Urinary bladder (tissue), 4 donors: ENCODE measurements around the gene CCR8. TPM values are rescaled to one million over a fixed set of nuclear protein-coding genes. Genes with fewer than 3 reads are reported as not detected.

Source experiments
- DNase-seq: peaks from one replicate; pipeline ENCODE4 v3.0.0-alpha.2; 2015; ENCODE audit errors: extremely low spot score
- H3K27ac ChIP-seq: one replicate; pipeline ENCODE4 v1.5.1; 2013; ENCODE audit warnings: low read depth, mild to moderate bottlenecking, moderate library complexity
- H3K36me3 ChIP-seq: one replicate; pipeline ENCODE4 v1.6.1; 2013; ENCODE audit warnings: mild to moderate bottlenecking, moderate library complexity; ENCODE audit not compliant: insufficient read depth
- H3K4me1 ChIP-seq: one replicate; pipeline ENCODE4 v1.6.1; 2013; ENCODE audit warnings: mild to moderate bottlenecking, moderate library complexity; ENCODE audit not compliant: insufficient read depth
- H3K4me3 ChIP-seq: one replicate; pipeline ENCODE4 v1.5.1; 2013; ENCODE audit warnings: low read depth, low read length
- WGBS: extraction: QIAGEN DNeasy Blood & Tissue Kit; methylation state at CpG from one replicate; pipeline ENCODE4 v1.1.7; 2013; 5-methylcytosine and 5-hydroxymethylcytosine counted together
- polyA plus RNA-seq: library from polyadenylated mRNA; stranded (reverse); fragments of 200-250 nt; gene quantifications from one replicate; pipeline ENCODE4 v1.2.3, GENCODE V29; 2013
- total RNA-seq: library from RNA; depleted of rRNA; stranded (reverse); fragments of >200 nt; gene quantifications from one replicate; pipeline ENCODE4 v1.2.3, GENCODE V29; 2014
- donor health status: healthy with polysubstance abuse.
- donor health status: healthy.

Gene CCR8
- total and polyA plus RNA-seq, 2 donors, result not detected

GRCh38 chr3:39378957-39379777, 49.7 kb downstream of the CCR8 start:
- Histone ChIP-seq H3K4me1 (no peaks in the 10 kb centered on the region), H3K4me3 (no peak overlapping the region), H3K27ac (no peak overlapping the region), H3K36me3 (no peaks in the 10 kb centered on the region)
- no peak for DNase-seq
- 93% methylated on average over 10 of the region's 10 CpGs for WGBS

GRCh38 chr3:39379778-39380155, 50.3 kb downstream of the CCR8 start:
- 91% methylated on average over 5 of the region's 5 CpGs for WGBS
- Histone ChIP-seq H3K4me3 (no peak overlapping the region), H3K27ac (no peak overlapping the region), H3K4me1 (no peaks in the 10 kb centered on the region), H3K36me3 (no peaks in the 10 kb centered on the region)
- no peak for DNase-seq

- WGBS, result 97% methylated on average over 3 of the region's 3 CpGs
- Histone ChIP-seq H3K36me3 (no peaks in the 10 kb centered on the region), H3K27ac (no peak overlapping the region), H3K4me1 (no peaks in the 10 kb centered on the region), H3K4me3 (no peak overlapping the region)
- DNase-seq, result no peak
Observed at GRCh38 chr3:39381432-39381831, 51.9 kb downstream of the CCR8 start.

Other genes starting within 250 kb of the CCR8 start
- 28.2 TPM for gene GORASP1, start 222.1 kb upstream of the CCR8 start, total RNA-seq
- gene GORASP1, start 222.1 kb upstream of the CCR8 start, polyA plus RNA-seq, result 61.6 TPM
- 4.3 TPM for gene TTC21A, start 222.0 kb upstream of the CCR8 start, total RNA-seq
- gene TTC21A, start 222.0 kb upstream of the CCR8 start, polyA plus RNA-seq, result 3.3 TPM
- 13.7 TPM for gene CSRNP1, start 176.1 kb upstream of the CCR8 start, total RNA-seq
- gene CSRNP1, start 176.1 kb upstream of the CCR8 start, polyA plus RNA-seq, result 90.2 TPM
- gene XIRP1, start 137.1 kb upstream of the CCR8 start, total RNA-seq, result 1.1 TPM
- gene XIRP1, start 137.1 kb upstream of the CCR8 start, polyA plus RNA-seq, result 0.03 TPM
- 5.6 TPM for gene CX3CR1, start 49.7 kb upstream of the CCR8 start, total RNA-seq
- 0.24 TPM for gene CX3CR1, start 49.7 kb upstream of the CCR8 start, polyA plus RNA-seq
- gene SLC25A38, start 53.7 kb downstream of the CCR8 start, total RNA-seq, result 10.7 TPM
- gene SLC25A38, start 53.7 kb downstream of the CCR8 start, polyA plus RNA-seq, result 38.6 TPM
- 970 TPM for gene RPSA, start 77.0 kb downstream of the CCR8 start, total RNA-seq
- gene RPSA, start 77.0 kb downstream of the CCR8 start, polyA plus RNA-seq, result 1,326 TPM
- gene MOBP, start 138.0 kb downstream of the CCR8 start, total RNA-seq, result 0.05 TPM
- 0.94 TPM for gene MOBP, start 138.0 kb downstream of the CCR8 start, polyA plus RNA-seq